HG02798 (cell line): Measurements from ENCODE around the gene CCDC86.

ENCODE experiments used
- ATAC-seq: cut with Tn5 transposase; IDR thresholded peaks from one replicate; pipeline ENCODE4 v1.9.1; 2021; ENCODE audit warnings: mild to moderate bottlenecking; ENCODE audit not compliant: unreplicated experiment, poor library complexity

The CCDC86 gene

DNA sequence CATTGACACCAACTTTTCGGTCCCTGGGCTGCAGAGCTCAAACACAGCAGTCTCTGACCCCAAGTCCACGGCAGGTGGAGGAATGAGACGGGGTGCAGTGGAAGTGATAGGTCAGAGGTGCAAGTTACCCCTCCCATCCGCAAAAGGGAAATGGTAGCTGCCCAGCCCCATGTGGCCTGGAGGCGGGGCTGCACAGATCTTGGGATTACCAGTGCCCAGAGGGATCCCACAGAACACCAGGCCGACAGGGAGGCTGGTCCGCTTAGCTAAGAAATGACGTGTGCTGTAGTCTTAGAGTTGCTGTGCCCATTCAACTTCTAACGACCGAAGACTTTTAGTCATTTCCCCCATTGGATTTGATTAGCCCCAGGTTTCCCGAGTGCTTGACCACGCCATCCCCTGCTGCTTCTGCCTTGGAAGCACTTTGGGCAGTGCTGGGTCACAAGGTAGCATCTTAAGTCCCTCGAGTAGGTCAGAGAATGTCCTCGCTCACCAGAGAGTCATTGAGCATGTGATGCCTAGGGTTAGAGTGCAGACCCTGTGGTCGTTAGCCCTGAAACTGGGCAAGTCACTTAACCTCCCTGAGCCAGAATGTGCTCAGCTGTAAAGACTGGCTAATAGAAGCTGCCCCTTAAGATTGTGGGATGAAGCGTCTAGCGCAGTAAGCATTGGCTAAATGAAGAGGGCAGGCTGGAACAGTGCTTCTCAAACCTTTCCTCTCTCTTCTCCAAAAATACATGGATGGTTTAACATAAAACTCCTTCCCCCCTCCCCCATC is 9.6 kb downstream of the CCDC86 start:
- no peak for ATAC-seq

DNA sequence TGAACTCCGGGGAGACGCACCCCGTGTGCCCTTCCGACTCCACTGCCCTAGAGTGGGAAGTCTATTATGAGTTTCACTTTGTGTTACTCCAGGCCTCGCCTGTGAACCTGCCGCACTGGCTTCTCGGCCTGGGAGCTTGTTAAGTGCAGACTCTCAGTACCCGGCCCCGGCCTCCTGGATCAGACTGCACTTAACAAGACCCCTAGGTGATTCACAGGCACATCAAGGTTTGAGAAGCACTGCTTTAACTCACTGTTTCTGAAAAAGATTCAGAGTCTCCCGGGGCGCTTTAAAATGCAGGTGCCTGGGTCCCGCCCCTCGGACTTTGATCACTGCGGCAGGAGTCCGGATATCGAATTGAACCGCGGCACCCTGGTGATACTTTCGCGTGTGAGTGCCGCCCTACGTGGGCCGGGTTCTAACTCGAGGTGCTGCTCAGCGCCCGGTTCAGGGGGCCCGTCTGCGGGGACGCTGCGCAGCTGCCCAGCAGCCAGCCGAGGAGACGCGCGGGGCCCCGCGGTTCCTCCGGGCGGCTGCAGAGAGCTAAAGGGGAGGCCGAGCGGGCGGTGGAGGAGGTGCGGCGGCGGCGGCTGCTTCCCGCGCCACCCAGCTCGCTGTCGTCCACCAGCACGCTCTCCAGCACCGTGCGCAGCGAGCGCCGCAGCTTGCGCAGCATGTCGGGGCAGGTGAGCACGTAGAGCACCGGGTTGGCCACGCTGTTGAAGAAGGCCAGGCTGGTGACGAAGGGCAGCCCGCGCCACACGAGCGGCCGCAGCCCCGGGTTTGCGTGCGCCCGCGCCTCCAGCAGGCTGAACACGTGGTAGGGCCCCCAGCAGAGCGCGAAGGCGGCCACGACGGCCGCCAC is 10.4 kb downstream of the CCDC86 start:
- ATAC-seq, result no peak

DNA sequence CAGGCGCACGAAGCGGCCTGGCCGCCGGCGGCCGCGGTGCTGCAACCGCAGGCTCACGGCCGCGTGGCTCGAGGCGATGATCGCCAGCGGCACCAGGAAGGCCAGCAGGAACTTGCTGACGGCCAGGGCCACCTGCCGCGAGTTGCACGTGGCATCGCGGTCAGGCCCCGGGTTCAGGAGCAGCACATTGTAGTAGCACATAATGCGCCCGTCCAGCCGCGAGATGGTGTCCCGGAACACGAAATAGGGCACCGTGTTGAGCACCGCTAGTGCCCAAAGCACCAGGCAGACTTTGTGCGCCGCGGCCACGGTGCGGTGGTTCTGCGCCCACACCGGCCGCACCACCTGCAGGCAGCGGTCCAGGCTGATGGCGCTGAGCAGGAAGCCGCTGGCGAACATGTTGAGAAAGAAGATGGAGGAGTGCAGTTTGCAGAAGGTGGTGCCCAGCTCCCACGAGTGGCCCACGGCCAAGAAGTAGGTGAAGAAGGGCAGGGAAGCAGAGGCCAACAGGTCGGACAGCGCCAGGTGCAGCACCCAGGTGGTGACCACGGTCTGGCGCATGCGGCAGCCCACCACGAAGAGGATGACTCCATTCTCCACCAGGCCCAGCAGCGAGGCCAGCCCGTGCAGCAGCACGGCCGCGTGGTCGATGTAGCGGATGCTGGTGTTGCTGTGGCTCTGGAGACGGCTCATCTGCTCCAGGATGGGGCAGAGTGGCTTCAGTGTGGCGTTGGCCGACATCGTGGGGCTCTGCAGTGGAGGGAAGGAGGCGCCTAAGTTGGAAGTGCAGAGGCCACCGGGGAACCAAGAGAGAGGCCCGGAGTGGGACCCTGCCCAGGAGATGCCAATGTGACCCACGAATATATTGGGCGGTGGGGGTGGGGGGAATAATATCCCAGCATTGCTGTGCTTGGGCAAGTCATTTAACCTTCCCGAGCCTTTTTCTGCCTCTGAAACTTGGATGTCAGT is 11.4 kb downstream of the CCDC86 start:
- ATAC-seq, result no peak

DNA sequence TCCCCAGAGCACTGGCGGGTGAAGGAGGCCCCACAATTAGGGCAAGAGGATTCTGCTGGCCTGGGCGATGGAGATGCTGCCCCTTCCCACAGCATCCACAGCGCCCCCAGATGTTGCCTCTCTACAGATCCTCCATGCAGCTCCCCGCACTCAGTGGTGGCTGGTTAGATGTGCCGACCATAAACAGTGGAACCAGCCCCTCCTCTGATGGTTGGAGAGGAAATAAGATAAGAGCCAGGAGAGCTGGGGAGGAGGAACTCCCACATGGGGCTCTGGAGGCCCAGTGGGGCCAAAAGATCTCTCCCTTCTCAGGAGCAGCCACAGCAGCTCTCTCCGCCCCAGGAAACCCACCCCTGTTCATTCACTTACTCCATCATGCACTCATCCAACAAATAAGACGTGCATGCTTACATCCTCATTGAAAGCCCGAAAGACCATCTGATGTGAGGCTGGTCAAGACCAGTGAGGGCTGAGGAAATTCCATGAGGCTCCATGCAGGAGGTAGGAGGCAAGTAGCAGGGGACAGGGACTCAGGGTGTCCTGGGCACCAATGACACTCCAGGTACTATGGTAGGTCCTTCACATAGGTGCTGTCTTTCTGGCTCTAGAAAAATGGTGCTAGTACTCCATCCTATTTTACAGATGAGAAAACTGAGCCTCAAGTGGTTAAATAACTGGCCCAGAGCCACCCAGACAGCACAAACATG is 12.4 kb downstream of the CCDC86 start:
- ATAC-seq, result no peak

DNA sequence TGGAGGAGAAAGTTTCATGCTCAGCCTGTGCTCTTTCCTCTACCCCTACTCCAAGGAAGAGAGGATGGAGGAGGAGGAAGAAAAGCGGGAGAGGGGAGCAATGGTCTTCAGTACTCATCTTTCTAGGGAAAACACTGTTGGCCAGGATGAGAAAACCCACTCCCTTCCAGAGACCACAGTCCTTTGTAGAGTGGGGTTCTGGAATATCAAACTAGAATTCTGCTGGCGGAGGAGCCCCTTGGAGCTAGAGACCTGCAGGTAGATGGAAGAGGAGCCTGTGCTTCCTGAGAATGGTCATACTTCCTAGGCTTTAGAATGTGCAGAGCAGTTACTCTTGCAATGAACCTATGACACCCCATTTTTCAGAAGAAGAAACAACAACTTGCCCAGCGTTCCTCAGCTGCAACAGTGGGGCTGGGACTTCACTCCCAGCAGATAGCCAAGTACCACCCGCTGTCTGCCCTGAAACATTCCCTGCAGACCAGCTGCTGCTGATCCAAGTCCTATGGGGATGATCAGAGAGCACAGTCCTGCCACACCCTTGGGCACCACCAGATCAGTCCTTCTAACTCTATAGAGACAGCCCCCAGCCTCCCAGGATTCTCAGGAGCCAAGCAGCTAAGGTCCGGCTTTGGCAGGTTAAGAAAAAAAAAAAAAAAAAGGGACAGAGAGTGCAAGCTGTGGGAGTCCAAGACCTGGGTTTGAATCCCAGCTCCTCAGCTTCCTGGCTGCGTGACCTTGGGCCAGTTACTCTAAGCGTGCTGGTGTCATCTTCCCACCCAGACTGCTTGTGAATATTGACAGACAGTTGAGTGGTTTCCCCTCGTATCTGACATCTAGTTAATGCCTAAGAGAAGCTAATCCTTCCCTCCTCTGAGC is 13.2 kb downstream of the CCDC86 start:
- ATAC-seq, result no peak

DNA sequence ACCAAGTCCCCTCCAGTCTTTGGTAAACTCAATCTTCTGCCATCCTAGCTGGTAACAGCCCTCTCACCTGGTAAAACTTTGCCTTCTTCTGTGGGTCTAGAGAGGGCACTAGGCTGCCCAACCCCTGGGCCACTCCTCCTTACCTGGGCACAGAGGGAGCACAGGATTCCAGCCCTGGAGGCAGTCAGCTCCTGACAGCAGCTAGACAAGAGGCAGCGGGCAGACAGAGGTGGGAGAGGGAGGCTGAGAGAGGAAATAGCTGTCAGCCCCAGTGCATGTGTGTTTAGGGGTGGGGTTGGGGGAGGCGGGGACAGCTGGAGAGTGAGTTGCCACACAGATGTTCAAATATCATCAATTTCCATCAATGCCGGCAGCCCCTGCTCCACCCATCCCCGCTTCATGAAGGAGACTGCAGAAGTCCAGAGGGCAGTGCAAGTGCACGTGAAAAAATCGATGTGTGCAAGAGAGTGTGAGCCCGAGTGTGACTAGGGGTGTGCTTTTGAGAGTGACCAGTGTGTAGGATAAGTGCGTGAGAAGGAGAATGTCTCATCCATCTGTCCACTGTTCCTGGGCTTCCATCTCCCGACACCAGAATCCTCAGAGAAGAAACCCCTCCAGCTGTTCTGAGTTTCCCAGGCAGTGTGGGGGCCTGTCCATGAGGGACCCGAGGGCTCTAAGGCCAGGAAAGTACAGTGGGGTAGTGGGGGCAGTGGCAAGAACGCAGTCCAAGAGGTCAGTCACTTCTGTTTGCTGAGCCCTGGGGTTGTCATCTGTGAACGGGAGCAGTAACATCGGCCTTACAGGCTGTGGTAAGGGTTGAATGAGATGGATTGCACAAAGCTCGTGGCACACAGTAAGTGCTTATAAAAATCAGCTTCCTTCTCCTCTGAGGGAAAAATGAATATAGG is 14.1 kb downstream of the CCDC86 start, which contains the start of gene PTGDR2:
PTGDR2 (minus strand) TSS at position 225 of the 908 bp plus-strand sequence. CDS start 2,228 bp downstream, outside the sequence.
- no peak for ATAC-seq

DNA sequence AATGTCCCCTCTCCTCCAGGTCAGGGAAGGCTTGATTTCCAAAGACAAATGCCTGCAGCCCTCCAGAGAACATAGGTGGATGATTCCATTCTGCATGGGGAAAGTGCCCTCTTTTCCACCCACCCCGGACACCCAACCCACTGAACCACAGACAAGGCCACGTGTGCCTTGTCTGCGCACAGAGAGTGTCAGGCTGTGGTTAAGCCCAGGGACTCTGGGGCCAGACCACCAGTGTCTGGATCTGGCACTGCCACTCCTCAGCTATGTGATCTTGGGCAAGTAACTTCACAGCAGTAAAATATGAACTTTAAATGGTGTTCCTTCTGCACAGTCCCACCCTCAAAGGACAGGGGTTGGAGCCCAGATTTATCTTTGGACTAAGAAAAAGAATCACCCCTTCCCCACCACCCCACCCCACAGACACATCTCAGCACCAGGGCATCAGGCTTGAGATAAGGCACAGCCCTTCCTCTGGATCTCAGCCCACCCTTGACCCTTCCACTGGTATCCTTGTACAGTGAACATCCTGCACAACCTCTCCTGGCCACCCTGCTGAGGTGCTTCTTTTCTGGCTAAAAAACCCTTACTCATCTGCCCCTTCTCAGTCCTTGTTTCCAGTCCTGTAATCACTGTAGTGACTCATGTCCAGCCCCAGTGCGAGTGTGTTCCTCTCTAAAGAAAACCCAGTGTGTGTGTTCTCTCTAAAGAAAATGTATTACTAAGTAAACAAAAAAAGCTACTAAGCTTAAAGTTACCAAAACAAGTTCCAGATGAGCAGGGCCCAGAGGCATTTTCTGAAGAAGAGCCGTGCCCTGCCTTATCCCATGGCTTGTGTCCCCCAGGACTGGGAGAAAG is 15.7 kb downstream of the CCDC86 start:
- ATAC-seq, result no peak

DNA sequence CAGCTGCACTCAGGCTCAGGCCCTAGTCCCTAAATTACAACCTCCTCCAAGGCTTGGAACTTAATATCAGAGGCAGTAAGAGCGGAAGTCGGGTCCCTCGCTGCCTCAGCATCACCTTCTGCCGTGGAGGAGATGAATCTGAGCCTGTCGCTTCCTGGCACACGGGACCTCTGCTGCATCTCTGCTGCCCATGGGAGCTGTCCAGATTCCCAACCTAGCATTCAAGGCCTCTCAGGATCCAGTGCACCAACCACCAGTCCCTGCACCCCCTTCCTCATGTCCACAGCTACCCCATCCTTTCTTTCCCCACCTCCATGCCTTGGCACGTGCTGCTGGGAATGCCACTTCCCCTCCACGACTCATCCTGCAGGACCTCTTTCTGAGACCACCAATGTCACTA is 16.3 kb downstream of the CCDC86 start:
- no peak for ATAC-seq

DNA sequence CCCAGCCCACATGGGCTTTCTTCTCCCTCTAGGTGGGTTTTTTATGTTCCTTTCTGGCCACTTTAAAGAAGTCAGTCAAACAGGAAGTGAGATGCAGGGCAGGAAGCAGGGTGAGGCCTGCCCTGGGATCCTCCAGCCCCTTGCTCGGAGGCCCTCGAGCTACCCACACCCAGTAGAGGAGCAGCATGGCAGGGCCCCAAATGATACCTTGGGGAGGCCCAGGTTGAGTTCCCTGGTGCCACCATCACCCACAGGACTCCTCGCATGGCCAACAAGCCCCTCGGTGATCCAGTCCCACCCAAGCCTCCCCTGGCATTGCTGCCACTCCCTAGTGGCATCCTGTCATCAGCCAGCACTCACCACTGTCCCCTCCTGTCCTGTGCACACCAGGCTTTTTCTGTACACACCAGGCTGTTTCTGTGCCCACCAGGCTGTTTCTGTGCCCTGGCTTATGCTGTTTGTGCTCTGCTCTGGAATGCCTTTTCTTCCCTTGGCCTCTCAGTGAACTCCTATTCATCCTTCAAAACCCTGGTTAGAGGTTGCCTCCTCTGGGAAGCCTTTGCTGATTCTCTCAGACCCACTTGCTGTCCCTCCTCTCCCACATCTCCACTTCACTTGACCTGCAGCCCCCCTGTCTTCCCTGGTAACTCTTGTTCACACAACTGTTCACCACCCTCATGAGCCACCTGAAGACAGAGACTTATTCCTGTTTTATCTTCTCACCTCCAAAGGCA is 17.0 kb downstream of the CCDC86 start:
- ATAC-seq, result no peak

DNA sequence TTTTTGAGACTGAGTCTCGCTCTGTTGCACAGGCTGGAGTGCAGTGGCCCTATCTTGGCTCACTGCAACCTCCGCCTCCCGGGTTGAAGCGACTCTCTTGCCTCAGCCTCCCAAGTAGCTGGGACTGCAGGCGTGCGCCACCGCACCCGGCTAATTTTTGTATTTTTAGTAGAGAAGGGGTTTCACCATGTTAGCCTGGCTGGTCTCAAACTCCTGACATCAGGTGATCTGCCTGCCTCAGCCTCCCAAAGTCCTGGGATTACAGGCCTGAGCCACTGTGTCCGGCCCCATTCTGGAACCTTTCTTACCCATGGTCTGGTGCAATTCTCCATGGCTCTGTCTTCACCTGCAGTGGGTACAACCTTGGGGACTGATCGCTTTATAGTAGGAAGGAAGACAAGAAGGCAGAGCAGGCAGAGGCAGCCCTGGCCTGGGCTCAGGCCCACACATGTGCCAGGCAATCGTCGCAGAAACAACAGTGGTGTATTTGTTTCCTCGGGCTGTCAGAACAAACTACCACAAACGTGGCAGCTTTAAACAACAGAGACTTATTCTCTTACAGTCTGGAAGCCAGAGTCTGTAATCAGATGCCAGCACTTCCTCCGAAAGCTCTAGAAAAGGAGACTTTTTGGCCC is 17.8 kb downstream of the CCDC86 start:
- no peak for ATAC-seq

DNA sequence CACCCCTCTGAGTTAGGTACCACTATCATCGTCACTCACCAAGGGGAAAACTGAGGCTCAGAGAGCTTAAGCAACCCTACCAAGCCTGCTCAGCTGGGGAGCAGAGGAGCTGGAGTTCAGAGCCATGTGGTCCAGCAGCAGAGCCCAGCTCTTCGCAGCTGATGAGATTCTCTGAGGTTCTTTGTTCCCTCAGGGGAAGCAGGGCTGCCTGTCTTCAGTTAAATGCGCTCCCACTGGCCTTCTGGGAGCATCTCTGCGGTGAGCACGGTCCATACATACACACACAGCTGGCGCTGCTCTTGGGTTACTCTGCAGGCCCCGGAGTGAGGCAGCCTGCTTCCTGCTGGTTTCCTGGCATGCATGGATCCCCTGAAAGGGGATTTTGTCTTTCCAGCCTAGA is 19.0 kb downstream of the CCDC86 start:
- no peak for ATAC-seq

DNA sequence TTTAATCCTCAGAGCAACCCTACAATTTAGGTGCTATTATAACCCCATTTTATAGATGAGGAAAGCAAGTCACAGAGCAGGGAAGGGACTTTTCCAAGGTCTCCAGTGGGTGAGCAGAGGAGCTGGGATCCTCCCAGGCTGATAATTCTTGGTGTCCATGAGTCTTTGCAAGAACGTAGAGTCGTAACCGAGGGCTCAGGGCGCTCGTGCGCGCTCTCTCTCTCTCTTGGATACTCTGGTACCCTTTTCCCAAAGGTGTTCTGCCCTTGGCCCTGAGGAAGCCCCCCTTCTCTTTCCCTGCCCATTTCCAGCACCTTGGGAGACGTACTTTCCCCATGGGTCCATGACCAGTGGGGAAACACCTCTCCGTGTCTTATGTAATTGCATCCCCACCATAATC is 20.3 kb downstream of the CCDC86 start:
- no peak for ATAC-seq

DNA sequence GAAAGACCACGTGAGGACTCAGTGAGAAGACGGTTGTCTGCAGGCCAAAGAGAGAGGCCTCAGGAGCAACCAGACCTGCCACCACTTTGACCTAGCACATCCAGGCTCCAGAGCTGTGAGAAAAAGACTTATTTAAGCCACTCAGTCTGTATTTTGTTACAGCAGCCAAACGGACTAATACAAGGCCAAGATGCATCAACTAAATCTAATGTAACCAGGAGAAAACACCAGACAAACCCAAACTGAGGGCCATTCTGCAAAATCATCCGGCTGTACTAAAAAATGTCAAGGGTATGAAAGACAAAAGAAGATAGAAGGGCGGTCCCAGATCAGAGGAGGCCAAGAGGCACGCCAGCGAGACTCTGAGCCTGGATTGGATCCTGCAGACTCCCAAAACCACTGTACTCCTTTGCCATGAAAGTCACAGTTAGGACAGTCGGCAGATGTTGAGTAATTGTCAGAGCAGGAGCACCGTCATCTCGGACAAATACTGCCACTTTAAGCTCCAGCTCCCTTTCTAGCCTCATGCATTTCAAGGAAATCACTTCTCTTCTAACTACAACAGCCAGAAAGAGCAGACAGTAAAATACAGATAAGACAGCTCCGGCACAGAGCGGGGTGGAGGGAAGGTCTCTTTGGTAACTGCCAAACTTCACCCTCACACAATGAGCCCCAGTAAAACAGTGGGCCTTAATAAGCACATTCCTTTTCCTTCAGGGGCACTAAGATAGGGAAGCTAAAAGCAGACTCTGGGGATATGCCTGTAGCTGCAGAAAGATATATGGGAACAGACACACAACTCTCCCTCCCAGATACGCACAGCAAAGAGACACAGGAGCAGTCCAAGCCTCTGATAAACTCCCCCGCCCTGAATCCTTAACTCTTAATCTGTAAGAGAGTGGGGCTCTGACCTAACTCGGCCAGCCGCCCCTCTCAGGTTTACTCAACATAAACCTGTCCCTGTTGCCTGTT is 21.9 kb downstream of the CCDC86 start:
- ATAC-seq, result no peak

DNA sequence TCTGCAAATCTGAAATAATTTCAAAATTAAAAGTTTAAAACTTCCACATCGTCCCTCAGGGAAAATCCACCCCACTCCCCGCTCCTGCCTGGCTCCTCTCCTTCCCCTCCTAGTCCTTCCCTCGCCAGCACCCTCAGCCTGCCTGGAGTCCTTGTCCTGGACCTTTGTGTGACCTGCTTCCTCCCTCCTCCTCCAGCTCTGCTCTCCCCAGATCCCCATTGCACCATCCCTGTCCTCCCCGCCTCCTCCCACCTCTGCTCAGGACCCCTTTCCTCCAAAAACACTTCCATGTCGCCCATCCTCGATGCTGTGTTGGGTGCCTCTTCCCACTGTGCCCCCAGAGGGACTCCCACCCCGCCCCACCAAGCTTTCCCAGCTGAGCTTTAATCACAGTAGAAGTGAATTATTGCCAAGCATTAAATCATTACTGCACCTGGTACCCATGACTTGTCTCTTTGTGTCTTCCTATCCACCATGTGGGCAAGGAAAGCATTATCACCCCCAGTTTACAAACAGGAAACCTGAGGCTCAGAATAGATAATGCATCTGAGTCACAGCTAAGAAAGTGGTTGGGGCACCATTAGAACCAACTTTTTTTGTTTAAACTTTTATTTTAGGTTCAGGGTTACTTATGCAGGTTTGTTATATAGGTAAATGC is 23.1 kb downstream of the CCDC86 start:
- ATAC-seq, result no peak
